ENCODE results near the gene CAPN3.

CAPN3 gene

GRCh38 chr15:42353061-42353460 lies 6.2 kb upstream of the CAPN3 start:
- Histone ChIP-seq H3K4me3 (ENCODE audit: low read depth, low read length) (no peak overlapping the region), H3K27ac (no peak overlapping the region), H3K79me2 (no peaks in the 10 kb centered on the region), H3K9ac (no peak overlapping the region), H3K4me2 (ENCODE audit: low read length) (no peak overlapping the region), H3K27me3 (ENCODE audit: control insufficient read depth, insufficient read depth, low read length) (no peaks in the 10 kb centered on the region), H3K9me3 (ENCODE audit: control insufficient read depth, low read length) (no peaks in the 10 kb centered on the region), H3K36me3 (ENCODE audit: control insufficient read depth, insufficient read depth, low read length) (no peaks in the 10 kb centered on the region), H3K4me1 (no peaks in the 10 kb centered on the region), H2AFZ (no peak overlapping the region)
- TF ChIP-seq, protein P1, sequence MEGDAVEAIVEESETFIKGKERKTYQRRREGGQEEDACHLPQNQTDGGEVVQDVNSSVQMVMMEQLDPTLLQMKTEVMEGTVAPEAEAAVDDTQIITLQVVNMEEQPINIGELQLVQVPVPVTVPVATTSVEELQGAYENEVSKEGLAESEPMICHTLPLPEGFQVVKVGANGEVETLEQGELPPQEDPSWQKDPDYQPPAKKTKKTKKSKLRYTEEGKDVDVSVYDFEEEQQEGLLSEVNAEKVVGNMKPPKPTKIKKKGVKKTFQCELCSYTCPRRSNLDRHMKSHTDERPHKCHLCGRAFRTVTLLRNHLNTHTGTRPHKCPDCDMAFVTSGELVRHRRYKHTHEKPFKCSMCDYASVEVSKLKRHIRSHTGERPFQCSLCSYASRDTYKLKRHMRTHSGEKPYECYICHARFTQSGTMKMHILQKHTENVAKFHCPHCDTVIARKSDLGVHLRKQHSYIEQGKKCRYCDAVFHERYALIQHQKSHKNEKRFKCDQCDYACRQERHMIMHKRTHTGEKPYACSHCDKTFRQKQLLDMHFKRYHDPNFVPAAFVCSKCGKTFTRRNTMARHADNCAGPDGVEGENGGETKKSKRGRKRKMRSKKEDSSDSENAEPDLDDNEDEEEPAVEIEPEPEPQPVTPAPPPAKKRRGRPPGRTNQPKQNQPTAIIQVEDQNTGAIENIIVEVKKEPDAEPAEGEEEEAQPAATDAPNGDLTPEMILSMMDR (IDR thresholded peaks at IDR 0.05): no peak

DNA sequence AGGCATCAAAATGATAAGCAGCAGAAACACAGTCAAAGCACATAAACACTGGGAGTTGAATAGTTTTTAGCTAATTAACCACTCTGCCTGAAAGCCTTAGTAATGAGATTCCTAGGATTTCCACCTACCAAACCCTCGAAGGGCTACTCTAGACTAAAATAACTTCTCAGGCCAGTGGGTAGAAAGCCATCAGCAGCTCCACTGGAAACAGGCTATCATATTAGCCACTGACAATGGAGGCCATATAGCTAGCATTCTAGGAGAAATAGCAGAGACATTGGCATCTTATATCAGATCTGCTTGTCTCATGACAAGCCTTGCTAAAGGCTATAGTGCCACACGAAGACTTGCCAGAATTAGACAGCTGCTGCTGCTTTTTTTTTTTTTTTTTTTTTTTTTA lies 4.5 kb upstream of the CAPN3 start:
- TF ChIP-seq, protein P1 (IDR thresholded peaks at IDR 0.05): no peak

GRCh38 chr15:42355291-42355690 lies 4.0 kb upstream of the CAPN3 start:
- H2AFZ ChIP-seq: no peak overlapping the region
- no peak overlapping the region for H3K4me3 ChIP-seq (ENCODE audit: low read depth, low read length)
- no peak overlapping the region for H3K9ac ChIP-seq
- H3K4me1 ChIP-seq: no peaks in the 10 kb centered on the region
- no peaks in the 10 kb centered on the region for H3K9me3 ChIP-seq (ENCODE audit: control insufficient read depth, low read length)
- no peaks in the 10 kb centered on the region for H3K36me3 ChIP-seq (ENCODE audit: control insufficient read depth, insufficient read depth, low read length)
- no peak overlapping the region for H3K27ac ChIP-seq
- H3K27me3 ChIP-seq (ENCODE audit: control insufficient read depth, insufficient read depth, low read length): no peaks in the 10 kb centered on the region
- H3K79me2 ChIP-seq: no peaks in the 10 kb centered on the region
- TF ChIP-seq, protein P1 (IDR thresholded peaks at IDR 0.05): no peak
- H3K4me2 ChIP-seq (ENCODE audit: low read length): no peak overlapping the region

More for the DNA sequence above, 4.5 kb upstream of the CAPN3 start:
- Histone ChIP-seq H3K4me2 (ENCODE audit: low read length) (no peak overlapping the region), H3K27me3 (ENCODE audit: control insufficient read depth, insufficient read depth, low read length) (no peaks in the 10 kb centered on the region), H3K36me3 (ENCODE audit: control insufficient read depth, insufficient read depth, low read length) (no peaks in the 10 kb centered on the region), H3K27ac (no peak overlapping the region), H3K4me3 (ENCODE audit: low read depth, low read length) (no peak overlapping the region), H3K9ac (no peak overlapping the region), H3K9me3 (ENCODE audit: control insufficient read depth, low read length) (no peaks in the 10 kb centered on the region), H3K79me2 (no peaks in the 10 kb centered on the region), H3K4me1 (no peaks in the 10 kb centered on the region), H2AFZ (no peak overlapping the region)

GRCh38 chr15:42356851-42357250 lies 2.5 kb upstream of the CAPN3 start:
- no peaks in the 10 kb centered on the region for H3K4me1 ChIP-seq
- H3K9ac ChIP-seq: no peak overlapping the region
- no peak overlapping the region for H2AFZ ChIP-seq
- no peak overlapping the region for H3K4me3 ChIP-seq (ENCODE audit: low read depth, low read length)
- H3K27ac ChIP-seq: no peak overlapping the region
- TF ChIP-seq, protein P1 (IDR thresholded peaks at IDR 0.05): no peak
- no peaks in the 10 kb centered on the region for H3K36me3 ChIP-seq (ENCODE audit: control insufficient read depth, insufficient read depth, low read length)
- no peaks in the 10 kb centered on the region for H3K27me3 ChIP-seq (ENCODE audit: control insufficient read depth, insufficient read depth, low read length)
- H3K9me3 ChIP-seq (ENCODE audit: control insufficient read depth, low read length): no peaks in the 10 kb centered on the region
- no peaks in the 10 kb centered on the region for H3K79me2 ChIP-seq
- no peak overlapping the region for H3K4me2 ChIP-seq (ENCODE audit: low read length)

DNA sequence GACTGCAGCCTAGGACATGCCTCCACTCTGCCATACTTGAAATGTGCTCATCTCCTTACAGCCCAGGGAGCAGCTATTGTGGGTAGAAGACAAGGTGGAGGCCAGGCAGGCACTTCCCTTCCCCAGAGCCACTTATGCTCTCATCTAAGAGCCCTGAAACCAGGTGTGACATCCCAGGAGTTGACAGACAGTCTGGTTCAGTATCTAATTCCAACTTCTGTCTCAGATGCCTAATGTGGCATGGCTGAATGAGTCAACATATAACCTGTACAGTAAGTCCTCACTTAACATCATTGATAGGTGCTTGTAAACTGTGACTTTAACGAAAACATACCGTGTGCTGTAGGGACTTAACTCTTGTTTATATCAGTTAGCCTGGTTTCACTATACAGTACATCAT lies 1.2 kb upstream of the CAPN3 start:
- H3K4me3 ChIP-seq (ENCODE audit: low read depth, low read length): no peak overlapping the region
- no peak overlapping the region for H2AFZ ChIP-seq
- no peaks in the 10 kb centered on the region for H3K36me3 ChIP-seq (ENCODE audit: control insufficient read depth, insufficient read depth, low read length)
- H3K4me1 ChIP-seq: no peaks in the 10 kb centered on the region
- no peak overlapping the region for H3K4me2 ChIP-seq (ENCODE audit: low read length)
- no peaks in the 10 kb centered on the region for H3K27me3 ChIP-seq (ENCODE audit: control insufficient read depth, insufficient read depth, low read length)
- H3K27ac ChIP-seq: no peak overlapping the region
- TF ChIP-seq, protein P1 (IDR thresholded peaks at IDR 0.05): no peak
- H3K9me3 ChIP-seq (ENCODE audit: control insufficient read depth, low read length): no peaks in the 10 kb centered on the region
- no peak overlapping the region for H3K9ac ChIP-seq
- no peaks in the 10 kb centered on the region for H3K79me2 ChIP-seq

Measured in parathyroid adenoma (tissue), 2 donors.